Measurements from ENCODE around the gene VWA7. TPM values are rescaled to one million over a fixed set of nuclear protein-coding genes. Genes with fewer than 3 reads are reported as not detected.

VWA7 gene
- total RNA-seq, 1 donor from 2014 or later, result 0.54 TPM

GRCh38 chr6:31781244-31782125 is 4.4 kb upstream of the VWA7 start:
- H4K20me1 ChIP-seq (ENCODE audit: insufficient read depth, low read length), result peaks cover 9% of the 10 kb centered on the region
- no peaks in the 10 kb centered on the region for H3K9me3 Mint-ChIP-seq (ENCODE audit: unreplicated experiment)
- H2AFZ ChIP-seq (ENCODE audit: low read depth, low read length), result no peak overlapping the region
- H3K4me3 ChIP-seq (ENCODE audit: insufficient read depth, low read depth, low read length), result no peak overlapping the region
- H3K79me2 ChIP-seq (ENCODE audit: insufficient read depth, low read length), result no peaks in the 10 kb centered on the region
- TF ChIP-seq CTCF (IDR thresholded peaks at IDR 0.05; ENCODE audit: insufficient read depth, low read depth, low read length), result no peak
- no peak for TF ChIP-seq EZH2 (IDR thresholded peaks at IDR 0.05; ENCODE audit: insufficient read depth, low read length)
- H3K4me3 Mint-ChIP-seq (ENCODE audit: unreplicated experiment), result no peak overlapping the region
- H3K4me1 Mint-ChIP-seq (ENCODE audit: low read depth, unreplicated experiment), result peaks cover 4% of the 10 kb centered on the region
- H3K36me3 Mint-ChIP-seq (ENCODE audit: low read depth, unreplicated experiment), result peaks cover 29% of the 10 kb centered on the region
- peaks cover 14% of the 10 kb centered on the region for H3K4me1 ChIP-seq (ENCODE audit: insufficient read depth, low read length)
- no peak overlapping the region for H3K27ac Mint-ChIP-seq (ENCODE audit: unreplicated experiment)
- H3K27ac ChIP-seq (ENCODE audit: low read depth, low read length), result no peak overlapping the region
- H3K36me3 ChIP-seq (ENCODE audit: insufficient read depth, low read length), result peaks cover 20% of the 10 kb centered on the region
- FAIRE-seq (no peak), DNase-seq (ENCODE audit: low read depth) (no peak)
- no peak overlapping the region for H3K9ac ChIP-seq (ENCODE audit: low read length)
- no peaks in the 10 kb centered on the region for H3K27me3 Mint-ChIP-seq (ENCODE audit: low read depth, unreplicated experiment)
- H3K4me2 ChIP-seq (ENCODE audit: low read length), result no peak overlapping the region
- H3K27me3 ChIP-seq (ENCODE audit: insufficient read depth, low read length), result no peaks in the 10 kb centered on the region
- H3K9me3 ChIP-seq (ENCODE audit: insufficient read depth, low read depth, low read length), result no peaks in the 10 kb centered on the region

DNA sequence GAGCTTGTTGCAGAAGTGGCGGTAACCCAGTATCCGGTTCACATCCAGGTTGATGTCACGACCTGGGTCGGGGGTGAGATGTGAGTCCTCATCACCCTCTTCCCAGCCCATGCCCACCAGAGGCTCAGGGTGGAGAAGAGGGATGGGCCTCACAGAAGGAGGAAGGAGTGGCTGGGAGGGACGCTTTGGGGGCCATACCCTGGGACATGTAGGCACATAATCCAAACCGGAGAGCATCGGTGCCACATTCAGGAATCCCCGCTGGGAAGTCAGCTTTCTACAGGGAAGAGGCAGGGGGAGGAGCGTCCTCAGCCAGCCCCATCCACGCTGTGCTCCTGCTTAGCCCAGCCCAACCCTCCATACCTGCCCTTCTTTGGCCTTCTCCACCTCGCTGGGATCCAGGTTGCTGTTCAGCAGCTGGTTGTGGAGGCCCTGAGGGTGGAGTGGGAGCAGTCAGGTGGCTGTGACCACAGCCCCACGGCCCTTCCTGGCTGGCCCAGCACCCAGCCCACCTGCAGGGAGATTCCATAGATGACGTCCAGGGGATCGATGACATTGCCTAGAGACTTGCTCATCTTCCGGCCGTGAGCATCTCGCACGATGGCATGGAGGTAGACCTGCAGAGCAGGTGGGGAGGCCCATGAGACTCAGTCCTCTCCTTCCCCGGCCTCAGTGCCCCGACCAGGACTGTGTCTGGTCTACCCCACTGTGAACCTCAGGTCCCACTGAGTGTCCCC is 3.5 kb upstream of the VWA7 start:
- peaks cover 18% of the 10 kb centered on the region for H3K36me3 ChIP-seq (ENCODE audit: insufficient read depth, low read length)
- no peaks in the 10 kb centered on the region for H3K79me2 ChIP-seq (ENCODE audit: insufficient read depth, low read length)
- Mint-ChIP-seq H3K36me3 (ENCODE audit: low read depth, unreplicated experiment) (peaks cover 29% of the 10 kb centered on the region), H3K27ac (ENCODE audit: unreplicated experiment) (no peak overlapping the region), H3K27me3 (ENCODE audit: low read depth, unreplicated experiment) (no peaks in the 10 kb centered on the region), H3K4me1 (ENCODE audit: low read depth, unreplicated experiment) (peaks cover 6% of the 10 kb centered on the region), H3K4me3 (ENCODE audit: unreplicated experiment) (no peak overlapping the region), H3K9me3 (ENCODE audit: unreplicated experiment) (no peaks in the 10 kb centered on the region)
- no peak overlapping the region for H3K9ac ChIP-seq (ENCODE audit: low read length)
- H3K27ac ChIP-seq (ENCODE audit: low read depth, low read length), result no peak overlapping the region
- H3K27me3 ChIP-seq (ENCODE audit: insufficient read depth, low read length), result no peaks in the 10 kb centered on the region
- H3K9me3 ChIP-seq (ENCODE audit: insufficient read depth, low read depth, low read length), result no peaks in the 10 kb centered on the region
- H3K4me1 ChIP-seq (ENCODE audit: insufficient read depth, low read length), result peaks cover 16% of the 10 kb centered on the region
- H2AFZ ChIP-seq (ENCODE audit: low read depth, low read length), result no peak overlapping the region
- H3K4me3 ChIP-seq (ENCODE audit: insufficient read depth, low read depth, low read length), result no peak overlapping the region
- no peak overlapping the region for H3K4me2 ChIP-seq (ENCODE audit: low read length)
- no peak for DNase-seq (ENCODE audit: low read depth)
- peaks cover 9% of the 10 kb centered on the region for H4K20me1 ChIP-seq (ENCODE audit: insufficient read depth, low read length)
- TF ChIP-seq CTCF (IDR thresholded peaks at IDR 0.05; ENCODE audit: insufficient read depth, low read depth, low read length) (no peak), EZH2 (IDR thresholded peaks at IDR 0.05; ENCODE audit: insufficient read depth, low read length) (no peak)
- FAIRE-seq, result no peak
